Transverse colon (tissue), 3 donors: ENCODE data around the gene YIPF4.

Source experiments
- EP300 ChIP-seq: sonication (generic); formaldehyde crosslinking; IDR thresholded peaks from one replicate; pipeline ENCODE4 v1.6.1; 2017; ENCODE audit warnings: antibody characterized with exemption, low read depth
- TF ChIP-seq, protein P1 (sequence below), 5 experiments: fragments of 200-600 bp in 3 of 5; fragments of 450-650 bp in 2 of 5; sonication (generic) in 3 of 5; IDR thresholded peaks; 1 replicate in 2 of 5; 2 replicates in 3 of 5; pipeline ENCODE4 v1.5.1; 2016 to 2017; ENCODE audit warnings: antibody characterized with exemption in 5 of 5, inconsistent platforms in 3 of 5, mild to moderate bottlenecking in 2 of 5, moderate library complexity in 1 of 5

DNA sequence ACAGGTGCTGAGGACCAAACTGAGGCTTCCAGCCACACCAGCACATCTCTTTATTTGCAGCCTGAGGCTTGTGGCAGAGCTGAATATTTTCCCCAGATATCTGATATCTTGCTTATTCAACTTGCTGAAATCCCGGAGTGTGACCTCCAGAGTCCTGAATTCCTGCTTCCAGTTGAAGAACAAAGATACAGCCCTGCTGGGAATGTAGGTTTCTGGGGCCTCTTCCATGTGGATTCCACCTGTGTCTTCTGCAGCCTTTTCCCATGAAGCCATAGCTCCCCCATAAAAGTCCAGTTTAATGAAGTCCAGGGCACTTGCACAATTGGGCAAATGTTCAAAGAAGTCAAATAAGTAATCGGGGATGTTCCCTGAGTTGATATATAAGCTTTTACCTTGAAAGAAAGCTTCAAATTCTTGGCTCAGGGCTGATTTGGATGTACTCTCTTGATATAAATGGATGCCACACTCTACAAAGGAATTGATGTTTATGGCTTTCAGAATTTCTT, 27.9 kb upstream of the YIPF4 start:
- TF ChIP-seq, protein P1, sequence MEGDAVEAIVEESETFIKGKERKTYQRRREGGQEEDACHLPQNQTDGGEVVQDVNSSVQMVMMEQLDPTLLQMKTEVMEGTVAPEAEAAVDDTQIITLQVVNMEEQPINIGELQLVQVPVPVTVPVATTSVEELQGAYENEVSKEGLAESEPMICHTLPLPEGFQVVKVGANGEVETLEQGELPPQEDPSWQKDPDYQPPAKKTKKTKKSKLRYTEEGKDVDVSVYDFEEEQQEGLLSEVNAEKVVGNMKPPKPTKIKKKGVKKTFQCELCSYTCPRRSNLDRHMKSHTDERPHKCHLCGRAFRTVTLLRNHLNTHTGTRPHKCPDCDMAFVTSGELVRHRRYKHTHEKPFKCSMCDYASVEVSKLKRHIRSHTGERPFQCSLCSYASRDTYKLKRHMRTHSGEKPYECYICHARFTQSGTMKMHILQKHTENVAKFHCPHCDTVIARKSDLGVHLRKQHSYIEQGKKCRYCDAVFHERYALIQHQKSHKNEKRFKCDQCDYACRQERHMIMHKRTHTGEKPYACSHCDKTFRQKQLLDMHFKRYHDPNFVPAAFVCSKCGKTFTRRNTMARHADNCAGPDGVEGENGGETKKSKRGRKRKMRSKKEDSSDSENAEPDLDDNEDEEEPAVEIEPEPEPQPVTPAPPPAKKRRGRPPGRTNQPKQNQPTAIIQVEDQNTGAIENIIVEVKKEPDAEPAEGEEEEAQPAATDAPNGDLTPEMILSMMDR (IDR thresholded peaks at IDR 0.05), result no peak
- TF ChIP-seq EP300, result no peak
